GM21723 (cell line): ENCODE measurements around the gene C2orf74.

Experiments
- ATAC-seq: cut with Tn5 transposase; IDR thresholded peaks from one replicate; pipeline ENCODE4 v1.9.1; 2021; ENCODE audit warnings: mild to moderate bottlenecking, moderate library complexity; ENCODE audit not compliant: unreplicated experiment

C2orf74 gene

DNA sequence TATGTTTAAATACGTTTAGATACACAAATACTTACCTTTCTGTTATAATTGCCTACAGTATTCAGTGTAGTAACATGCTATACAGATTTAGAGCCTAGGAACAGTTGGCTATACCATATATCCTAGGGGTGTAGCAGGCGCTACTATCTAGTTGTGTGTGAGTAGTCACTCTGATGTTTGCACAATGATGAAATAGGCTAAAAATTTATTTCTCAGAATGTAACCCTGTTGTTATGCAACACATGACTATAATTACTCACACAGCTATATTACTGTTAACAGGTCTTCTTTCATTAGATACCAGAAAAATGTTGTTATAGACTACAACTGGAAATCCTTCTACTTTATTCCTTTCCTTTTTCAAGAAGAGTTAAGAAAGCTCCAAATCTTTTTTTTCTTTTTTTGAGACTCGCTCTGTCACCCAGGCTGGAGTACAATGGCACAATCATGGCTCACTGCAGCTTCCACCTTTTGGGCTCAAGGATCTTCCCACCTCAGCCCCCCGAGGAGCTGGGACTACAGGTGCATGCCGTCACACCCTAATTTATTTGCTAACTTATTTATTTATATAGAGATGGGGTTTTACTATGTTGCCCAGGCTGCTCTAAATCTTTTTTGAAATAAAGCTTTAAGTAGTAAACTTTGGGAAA, 48.5 kb downstream of the C2orf74 start:
- no peak for ATAC-seq

DNA sequence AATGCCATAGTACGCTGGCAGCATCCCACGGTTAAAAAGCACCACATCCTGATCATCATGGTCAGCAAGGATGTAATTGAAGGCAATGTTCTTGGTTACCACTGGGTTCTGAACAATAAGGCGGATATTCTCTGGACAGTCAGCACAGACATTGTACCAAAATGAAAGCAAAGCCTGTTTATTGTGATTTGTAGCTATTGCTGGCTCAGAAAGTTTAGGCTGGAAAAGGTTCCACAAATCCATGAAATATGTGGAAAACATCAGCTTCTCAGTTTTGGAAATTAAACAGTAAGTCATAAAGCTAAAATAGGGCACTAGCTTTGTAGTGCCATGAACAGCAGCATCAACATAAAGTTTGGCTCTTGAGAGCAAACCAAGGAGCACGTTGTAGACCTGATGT, 52.2 kb downstream of the C2orf74 start:
- ATAC-seq, result no peak
